NCI-H345 treated with DMSO at 0.1 percent for 48 hours (cell line): Measurements from ENCODE around the gene SNX10.
A peak's percentile ranks its signal among the peaks of the same experiment; 100 is the strongest.
"Not testable (repeated sequence)": the region's sequence is repeated elsewhere in the genome, so short reads cannot be mapped to it uniquely, and the experiment has no call there.

ENCODE experiments used
- DNase-seq: peaks from one replicate; lab custom pipeline; 2025; ENCODE audit not compliant: unreplicated experiment; lab: John Stamatoyannopoulos, UW

The SNX10 gene

GRCh38 chr7:26291699-26292538, at the start of gene SNX10:
TSS of gene SNX10 (plus strand) at chr7:26291862. CDS start at chr7:26346443, 54,581 bp downstream.
- peak; percentile 47 for DNase-seq

- no peak for DNase-seq
Observed at GRCh38 chr7:26245150-26245549, 46.5 kb upstream of the SNX10 start.

GRCh38 chr7:26250239-26250638, 41.4 kb upstream of the SNX10 start:
- no peak for DNase-seq

GRCh38 chr7:26261866-26262265, 29.8 kb upstream of the SNX10 start:
- DNase-seq: not testable (repeated sequence)

GRCh38 chr7:26265065-26265464, 26.6 kb upstream of the SNX10 start:
- no peak for DNase-seq

- DNase-seq: no peak
Observed at GRCh38 chr7:26265499-26266075, 26.1 kb upstream of the SNX10 start.

- no peak for DNase-seq
Observed at GRCh38 chr7:26267601-26268166, 24.0 kb upstream of the SNX10 start.

GRCh38 chr7:26275213-26275612, 16.4 kb upstream of the SNX10 start:
- no peak for DNase-seq

- DNase-seq: no peak
Observed at GRCh38 chr7:26278770-26279169, 12.9 kb upstream of the SNX10 start.

- no peak for DNase-seq
Observed at GRCh38 chr7:26279405-26279804, 12.3 kb upstream of the SNX10 start.

GRCh38 chr7:26280097-26280496, 11.6 kb upstream of the SNX10 start:
- no peak for DNase-seq

- DNase-seq: no peak
Observed at GRCh38 chr7:26280723-26281122, 10.9 kb upstream of the SNX10 start.

GRCh38 chr7:26284477-26284876, 7.2 kb upstream of the SNX10 start:
- no peak for DNase-seq

GRCh38 chr7:26284995-26285632, 6.5 kb upstream of the SNX10 start:
- no peak for DNase-seq

- no peak for DNase-seq
Observed at GRCh38 chr7:26286157-26286556, 5.5 kb upstream of the SNX10 start.

- DNase-seq: not testable (repeated sequence)
Observed at GRCh38 chr7:26288126-26288525, 3.5 kb upstream of the SNX10 start.

GRCh38 chr7:26291251-26291650, 411 bp upstream of the SNX10 start:
- no peak for DNase-seq

GRCh38 chr7:26292768-26293560, 1.3 kb downstream of the SNX10 start:
- no peak for DNase-seq

GRCh38 chr7:26293569-26294308, 2.1 kb downstream of the SNX10 start:
- DNase-seq: no peak

GRCh38 chr7:26295015-26295414, 3.4 kb downstream of the SNX10 start:
- no peak for DNase-seq
